Measurements from ENCODE around the gene SKP1.

SKP1 gene

GRCh38 chr5:134133995-134134541, 42.7 kb downstream of the SKP1 start:
- H3K27ac ChIP-seq (ENCODE audit: low read depth, low read length, severe bottlenecking), result no peak overlapping the region
- peaks cover 73% of the 10 kb centered on the region for H3K36me3 ChIP-seq (ENCODE audit: control insufficient read depth, insufficient read depth, low read length)
- H3K4me3 ChIP-seq (ENCODE audit: extremely low read depth, insufficient read depth, low read length, poor library complexity, severe bottlenecking), result no peak overlapping the region
- peaks cover 18% of the 10 kb centered on the region for H3K4me1 ChIP-seq (ENCODE audit: control insufficient read depth, insufficient read depth, low read length, poor library complexity, severe bottlenecking)
- H3K9me3 ChIP-seq (ENCODE audit: control insufficient read depth, low read length), result no peaks in the 10 kb centered on the region
- 95 to 96% methylated on average over 4 to 6 of the region's 6 CpGs for WGBS, 2 experiments (ENCODE audit: insufficient coverage in 2 of 2)

- Histone ChIP-seq H3K27ac (ENCODE audit: low read depth, low read length, severe bottlenecking) (no peak overlapping the region), H3K4me1 (ENCODE audit: control insufficient read depth, insufficient read depth, low read length, poor library complexity, severe bottlenecking) (peaks cover 14% of the 10 kb centered on the region), H3K4me3 (ENCODE audit: extremely low read depth, insufficient read depth, low read length, poor library complexity, severe bottlenecking) (no peak overlapping the region), H3K36me3 (ENCODE audit: control insufficient read depth, insufficient read depth, low read length) (peaks cover 72% of the 10 kb centered on the region), H3K9me3 (ENCODE audit: control insufficient read depth, low read length) (no peaks in the 10 kb centered on the region)
- 94 to 96% methylated on average over 7 to 9 of the region's 9 CpGs for WGBS, 2 experiments (ENCODE audit: insufficient coverage in 2 of 2)
These were observed 43.4 kb downstream of the SKP1 start for GRCh38 chr5:134133188-134133994.

GRCh38 chr5:134132372-134133187, 44.2 kb downstream of the SKP1 start:
- Histone ChIP-seq H3K4me3 (ENCODE audit: extremely low read depth, insufficient read depth, low read length, poor library complexity, severe bottlenecking) (no peak overlapping the region), H3K9me3 (ENCODE audit: control insufficient read depth, low read length) (no peaks in the 10 kb centered on the region), H3K36me3 (ENCODE audit: control insufficient read depth, insufficient read depth, low read length) (peaks cover 71% of the 10 kb centered on the region), H3K4me1 (ENCODE audit: control insufficient read depth, insufficient read depth, low read length, poor library complexity, severe bottlenecking) (peaks cover 6% of the 10 kb centered on the region), H3K27ac (ENCODE audit: low read depth, low read length, severe bottlenecking) (no peak overlapping the region)
- 90 to 93% methylated on average over 11 to 13 of the region's 16 CpGs for WGBS, 2 experiments (ENCODE audit: insufficient coverage in 2 of 2)

GRCh38 chr5:134131578-134132350, 45.0 kb downstream of the SKP1 start:
- Histone ChIP-seq H3K4me3 (ENCODE audit: extremely low read depth, insufficient read depth, low read length, poor library complexity, severe bottlenecking) (no peak overlapping the region), H3K27ac (ENCODE audit: low read depth, low read length, severe bottlenecking) (no peak overlapping the region), H3K36me3 (ENCODE audit: control insufficient read depth, insufficient read depth, low read length) (peaks cover 66% of the 10 kb centered on the region), H3K9me3 (ENCODE audit: control insufficient read depth, low read length) (no peaks in the 10 kb centered on the region), H3K4me1 (ENCODE audit: control insufficient read depth, insufficient read depth, low read length, poor library complexity, severe bottlenecking) (peaks cover 3% of the 10 kb centered on the region)
- WGBS, 2 experiments (ENCODE audit: insufficient coverage in 2 of 2), result 95 to 98% methylated on average over 6 to 7 of the region's 7 CpGs

- peaks cover 3% of the 10 kb centered on the region for H3K4me1 ChIP-seq (ENCODE audit: control insufficient read depth, insufficient read depth, low read length, poor library complexity, severe bottlenecking)
- H3K27ac ChIP-seq (ENCODE audit: low read depth, low read length, severe bottlenecking), result no peak overlapping the region
- peaks cover 61% of the 10 kb centered on the region for H3K36me3 ChIP-seq (ENCODE audit: control insufficient read depth, insufficient read depth, low read length)
- WGBS, 2 experiments (ENCODE audit: insufficient coverage in 2 of 2), result 88 to 96% methylated on average over 3 of the region's 3 CpGs
- H3K4me3 ChIP-seq (ENCODE audit: extremely low read depth, insufficient read depth, low read length, poor library complexity, severe bottlenecking), result no peak overlapping the region
- H3K9me3 ChIP-seq (ENCODE audit: control insufficient read depth, low read length), result no peaks in the 10 kb centered on the region
These were observed 45.6 kb downstream of the SKP1 start for GRCh38 chr5:134131165-134131564.

- H3K36me3 ChIP-seq (ENCODE audit: control insufficient read depth, insufficient read depth, low read length), result peaks cover 53% of the 10 kb centered on the region
- WGBS, 2 experiments (ENCODE audit: insufficient coverage in 2 of 2), result 92 to 99% methylated on average over 8 of the region's 8 CpGs
- no peaks in the 10 kb centered on the region for H3K9me3 ChIP-seq (ENCODE audit: control insufficient read depth, low read length)
- no peak overlapping the region for H3K27ac ChIP-seq (ENCODE audit: low read depth, low read length, severe bottlenecking)
- no peak overlapping the region for H3K4me3 ChIP-seq (ENCODE audit: extremely low read depth, insufficient read depth, low read length, poor library complexity, severe bottlenecking)
- H3K4me1 ChIP-seq (ENCODE audit: control insufficient read depth, insufficient read depth, low read length, poor library complexity, severe bottlenecking), result peaks cover 3% of the 10 kb centered on the region
These were observed 46.4 kb downstream of the SKP1 start for GRCh38 chr5:134130239-134130945.

GRCh38 chr5:134129411-134130238, 47.1 kb downstream of the SKP1 start:
- no peak overlapping the region for H3K4me3 ChIP-seq (ENCODE audit: extremely low read depth, insufficient read depth, low read length, poor library complexity, severe bottlenecking)
- 93 to 94% methylated on average over 22 to 23 of the region's 25 CpGs for WGBS, 2 experiments (ENCODE audit: insufficient coverage in 2 of 2)
- H3K4me1 ChIP-seq (ENCODE audit: control insufficient read depth, insufficient read depth, low read length, poor library complexity, severe bottlenecking), result peaks cover 3% of the 10 kb centered on the region
- H3K9me3 ChIP-seq (ENCODE audit: control insufficient read depth, low read length), result no peaks in the 10 kb centered on the region
- H3K36me3 ChIP-seq (ENCODE audit: control insufficient read depth, insufficient read depth, low read length), result peaks cover 51% of the 10 kb centered on the region
- H3K27ac ChIP-seq (ENCODE audit: low read depth, low read length, severe bottlenecking), result no peak overlapping the region

GRCh38 chr5:134128648-134128995, 48.1 kb downstream of the SKP1 start:
- no peaks in the 10 kb centered on the region for H3K9me3 ChIP-seq (ENCODE audit: control insufficient read depth, low read length)

GRCh38 chr5:134127988-134128647, 48.6 kb downstream of the SKP1 start:
- 90 to 93% methylated on average over 12 to 13 of the region's 18 CpGs for WGBS, 2 experiments (ENCODE audit: insufficient coverage in 2 of 2)
- Histone ChIP-seq H3K36me3 (ENCODE audit: control insufficient read depth, insufficient read depth, low read length) (peaks cover 43% of the 10 kb centered on the region), H3K4me3 (ENCODE audit: extremely low read depth, insufficient read depth, low read length, poor library complexity, severe bottlenecking) (no peak overlapping the region), H3K9me3 (ENCODE audit: control insufficient read depth, low read length) (no peaks in the 10 kb centered on the region), H3K27ac (ENCODE audit: low read depth, low read length, severe bottlenecking) (no peak overlapping the region), H3K4me1 (ENCODE audit: control insufficient read depth, insufficient read depth, low read length, poor library complexity, severe bottlenecking) (peaks cover 3% of the 10 kb centered on the region)

More at GRCh38 chr5:134128648-134128995, 48.1 kb downstream of the SKP1 start:
- H3K4me3 ChIP-seq (ENCODE audit: extremely low read depth, insufficient read depth, low read length, poor library complexity, severe bottlenecking), result no peak overlapping the region
- peaks cover 44% of the 10 kb centered on the region for H3K36me3 ChIP-seq (ENCODE audit: control insufficient read depth, insufficient read depth, low read length)
- 76 to 100% methylated on average over 3 to 5 of the region's 5 CpGs for WGBS, 2 experiments (ENCODE audit: insufficient coverage in 2 of 2)
- H3K4me1 ChIP-seq (ENCODE audit: control insufficient read depth, insufficient read depth, low read length, poor library complexity, severe bottlenecking), result peaks cover 3% of the 10 kb centered on the region
- H3K27ac ChIP-seq (ENCODE audit: low read depth, low read length, severe bottlenecking), result no peak overlapping the region
